Breast epithelium (tissue), 4 donors: Measurements from ENCODE around the gene DACH1. TPM values are rescaled to one million over a fixed set of nuclear protein-coding genes. Genes with fewer than 3 reads are reported as not detected.

Experiments
- DNase-seq, 2 donors: peaks; one replicate each; pipeline ENCODE4 v3.0.0-alpha.2; 2019; ENCODE audit warnings: low spot score in 2 of 2
- H3K27ac ChIP-seq, 2 donors: fragments of 200-600 bp; sonication (generic) in 1 of 2; one replicate each; pipeline ENCODE4 v1.5.1; 2016 to 2019; ENCODE audit warnings: mild to moderate bottlenecking in 1 of 2
- H3K27me3 ChIP-seq, 2 donors: fragments of 200-600 bp; sonication (generic) in 1 of 2; one replicate each; pipeline versions ENCODE4 v1.5.1 to v1.6.0; 2017 to 2019; ENCODE audit warnings: control low read depth in 1 of 2, mild to moderate bottlenecking in 1 of 2
- H3K36me3 ChIP-seq: fragments of 200-600 bp; one replicate; pipeline ENCODE4 v1.5.1; 2019
- H3K4me1 ChIP-seq, 2 donors: fragments of 200-600 bp; sonication (generic); one replicate each; pipeline ENCODE4 v1.5.1; 2016 to 2019; ENCODE audit warnings: control low read depth in 1 of 2
- H3K4me3 ChIP-seq, 3 donors: fragments of 200-600 bp; sonication (generic); 1 replicate in 2 of 3; 2 replicates in 1 of 3; pipeline ENCODE4 v1.5.1; 2016 to 2019; ENCODE audit warnings: mild to moderate bottlenecking in 3 of 3, moderate library complexity in 2 of 3
- H3K9me3 ChIP-seq, 2 donors: fragments of 200-600 bp; sonication (generic) in 1 of 2; one replicate each; pipeline ENCODE4 v1.5.1; 2016 to 2019; ENCODE audit warnings: control low read depth in 1 of 2
- POLR2A ChIP-seq: fragments of 450-650 bp; IDR thresholded peaks from one replicate; pipeline ENCODE4 v1.6.1; 2016; ENCODE audit warnings: antibody characterized with exemption, mild to moderate bottlenecking, moderate library complexity
- POLR2AphosphoS5 ChIP-seq, 3 donors: sonication (generic); formaldehyde crosslinking; IDR thresholded peaks; one replicate each; pipeline ENCODE4 v1.6.1; 2017; ENCODE audit warnings: antibody characterized with exemption in 3 of 3
- intact Hi-C: fragments of 100-400 bp; cut with DNase I; formaldehyde crosslinking; loops from one replicate; pipeline ENCODE4 v1.15.1; 2023; ENCODE audit warnings: low total_unique reads
- total RNA-seq, 3 donors: library from RNA; depleted of rRNA; stranded (reverse); fragments of >200 nt; gene quantifications; one replicate each; pipeline ENCODE4 v1.1.0, GENCODE V29; 2016
- TF ChIP-seq, protein P1 (sequence below), 3 donors: fragments of 450-650 bp; IDR thresholded peaks; one replicate each; pipeline ENCODE4 v1.5.1; 2016 to 2017; ENCODE audit warnings: antibody characterized with exemption in 3 of 3, mild to moderate bottlenecking in 3 of 3, moderate library complexity in 3 of 3

DACH1 gene
- total RNA-seq, 3 donors from 2014 or later, result 2.2 to 13.9 (median 11.5) TPM

DNA sequence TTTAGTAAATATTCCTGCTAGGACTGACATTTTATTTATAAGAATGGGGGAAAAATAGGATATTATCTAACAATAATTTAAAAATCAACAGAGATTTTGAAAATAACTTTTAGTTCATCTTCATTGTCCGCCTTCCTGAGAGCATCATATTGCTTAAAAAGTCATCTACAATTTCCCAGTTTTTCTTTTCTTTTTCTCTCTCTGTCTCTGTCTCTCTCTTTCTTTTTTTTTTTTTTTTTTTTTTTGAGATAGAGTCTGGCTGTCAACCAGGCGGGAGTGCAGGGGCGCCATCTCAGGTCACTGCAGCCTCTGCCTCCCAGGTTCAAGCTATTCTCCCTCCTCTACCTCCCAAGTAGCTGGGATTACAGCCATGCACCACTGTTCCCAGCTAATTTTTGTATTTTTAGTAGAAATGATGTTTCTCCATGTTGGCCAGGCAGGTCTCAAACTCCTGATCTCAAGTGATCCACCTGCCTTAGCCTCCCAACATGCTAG lies 276.3 kb downstream of the DACH1 start:
- Histone ChIP-seq H3K9me3 (no peaks in the 10 kb centered on the region), H3K4me1 (no peaks in the 10 kb centered on the region), H3K27ac (no peak overlapping the region), H3K36me3 (no peaks in the 10 kb centered on the region), H3K4me3 (no peak overlapping the region), H3K27me3 (no peaks in the 10 kb centered on the region)
- DNase-seq, result no peak
- intact Hi-C loops, result no loop called here
- TF ChIP-seq, protein P1, sequence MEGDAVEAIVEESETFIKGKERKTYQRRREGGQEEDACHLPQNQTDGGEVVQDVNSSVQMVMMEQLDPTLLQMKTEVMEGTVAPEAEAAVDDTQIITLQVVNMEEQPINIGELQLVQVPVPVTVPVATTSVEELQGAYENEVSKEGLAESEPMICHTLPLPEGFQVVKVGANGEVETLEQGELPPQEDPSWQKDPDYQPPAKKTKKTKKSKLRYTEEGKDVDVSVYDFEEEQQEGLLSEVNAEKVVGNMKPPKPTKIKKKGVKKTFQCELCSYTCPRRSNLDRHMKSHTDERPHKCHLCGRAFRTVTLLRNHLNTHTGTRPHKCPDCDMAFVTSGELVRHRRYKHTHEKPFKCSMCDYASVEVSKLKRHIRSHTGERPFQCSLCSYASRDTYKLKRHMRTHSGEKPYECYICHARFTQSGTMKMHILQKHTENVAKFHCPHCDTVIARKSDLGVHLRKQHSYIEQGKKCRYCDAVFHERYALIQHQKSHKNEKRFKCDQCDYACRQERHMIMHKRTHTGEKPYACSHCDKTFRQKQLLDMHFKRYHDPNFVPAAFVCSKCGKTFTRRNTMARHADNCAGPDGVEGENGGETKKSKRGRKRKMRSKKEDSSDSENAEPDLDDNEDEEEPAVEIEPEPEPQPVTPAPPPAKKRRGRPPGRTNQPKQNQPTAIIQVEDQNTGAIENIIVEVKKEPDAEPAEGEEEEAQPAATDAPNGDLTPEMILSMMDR (IDR thresholded peaks at IDR 0.05), result no peak
- TF ChIP-seq POLR2AphosphoS5 (IDR thresholded peaks at IDR 0.05) (no peak), POLR2A (no peak)

DNA sequence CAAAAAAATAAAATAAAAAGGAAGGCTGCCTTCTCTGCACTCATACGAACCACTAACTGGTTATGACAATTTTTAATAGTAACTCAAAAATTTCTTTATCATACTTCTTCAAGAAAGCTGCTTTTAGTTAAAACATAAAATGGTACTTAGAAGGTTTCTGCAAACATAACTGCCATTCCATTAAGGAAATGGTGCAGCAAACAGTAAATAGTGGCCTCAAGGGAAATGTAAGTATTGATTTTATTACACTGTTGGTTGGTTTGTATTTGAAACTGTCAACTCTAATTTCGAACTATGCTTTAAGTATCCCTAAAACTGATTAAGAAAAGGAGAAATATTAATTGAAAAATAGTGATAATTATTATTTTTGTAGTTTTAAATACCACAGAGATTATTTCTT lies 278.0 kb downstream of the DACH1 start:
- no peaks in the 10 kb centered on the region for H3K4me1 ChIP-seq
- TF ChIP-seq POLR2AphosphoS5 (IDR thresholded peaks at IDR 0.05) (no peak), POLR2A (no peak)
- TF ChIP-seq, protein P1 (IDR thresholded peaks at IDR 0.05), result no peak
- no peak overlapping the region for H3K27ac ChIP-seq
- no peaks in the 10 kb centered on the region for H3K27me3 ChIP-seq
- H3K9me3 ChIP-seq, result no peaks in the 10 kb centered on the region
- no peak overlapping the region for H3K4me3 ChIP-seq
- intact Hi-C loops, result loop anchor here (10.0 kb wide), 1 partner anchor 666 kb away; no protein-coding TSS in a partner anchor
- DNase-seq, result no peak
- H3K36me3 ChIP-seq, result no peaks in the 10 kb centered on the region

DNA sequence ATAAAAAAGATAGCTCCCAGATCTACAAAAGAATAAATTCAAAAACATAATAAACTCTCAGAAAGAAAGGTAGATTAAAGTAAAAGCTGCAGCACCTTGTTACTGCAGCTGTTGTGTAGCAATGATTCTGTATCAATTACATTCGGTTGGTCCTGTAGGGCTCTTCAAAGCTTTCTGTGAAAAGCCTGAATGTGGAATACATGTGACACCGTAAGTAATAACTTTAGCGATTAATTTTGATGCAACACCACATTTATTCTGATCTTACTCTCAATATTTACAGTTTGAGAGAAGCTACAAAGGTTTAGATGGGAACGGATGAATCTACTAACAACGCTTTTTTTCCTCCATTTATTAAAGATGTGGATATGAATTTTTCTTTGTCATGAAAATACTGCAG lies 279.2 kb downstream of the DACH1 start:
- Histone ChIP-seq H3K4me1 (no peaks in the 10 kb centered on the region), H3K36me3 (no peaks in the 10 kb centered on the region), H3K4me3 (no peak overlapping the region), H3K27me3 (no peaks in the 10 kb centered on the region), H3K9me3 (no peaks in the 10 kb centered on the region), H3K27ac (no peak overlapping the region)
- TF ChIP-seq, protein P1 (IDR thresholded peaks at IDR 0.05), result no peak
- TF ChIP-seq POLR2A (no peak), POLR2AphosphoS5 (IDR thresholded peaks at IDR 0.05) (no peak)
- intact Hi-C loops, result loop anchor here (10.0 kb wide), 1 partner anchor 667 kb away; no protein-coding TSS in a partner anchor
- DNase-seq, result no peak

DNA sequence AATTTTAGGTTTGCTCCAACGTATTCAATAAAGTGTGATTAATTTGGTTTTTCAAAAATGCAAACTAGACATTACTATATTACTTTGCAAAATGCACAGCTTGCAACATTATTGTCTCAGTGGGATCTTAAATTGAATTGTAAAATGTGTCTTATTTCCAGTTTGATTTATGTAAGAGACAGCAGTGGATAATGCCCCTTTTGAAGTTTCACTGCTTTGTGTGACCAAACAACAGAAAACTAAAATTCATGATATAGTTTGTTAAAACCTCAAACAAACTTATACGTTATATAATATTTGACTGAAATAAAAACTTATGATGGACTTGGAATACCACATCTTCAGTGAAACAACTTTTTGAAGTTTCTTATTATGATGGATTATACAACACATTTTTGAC lies 279.8 kb downstream of the DACH1 start:
- Histone ChIP-seq H3K27ac (no peak overlapping the region), H3K27me3 (no peaks in the 10 kb centered on the region), H3K36me3 (no peaks in the 10 kb centered on the region), H3K4me1 (no peaks in the 10 kb centered on the region), H3K4me3 (no peak overlapping the region), H3K9me3 (no peaks in the 10 kb centered on the region)
- intact Hi-C loops, result loop anchor here (10.0 kb wide), 1 partner anchor 668 kb away; no protein-coding TSS in a partner anchor
- no peak for DNase-seq
- no peak for TF ChIP-seq POLR2AphosphoS5 (IDR thresholded peaks at IDR 0.05)
- no peak for TF ChIP-seq POLR2A
- TF ChIP-seq, protein P1 (IDR thresholded peaks at IDR 0.05), result no peak

DNA sequence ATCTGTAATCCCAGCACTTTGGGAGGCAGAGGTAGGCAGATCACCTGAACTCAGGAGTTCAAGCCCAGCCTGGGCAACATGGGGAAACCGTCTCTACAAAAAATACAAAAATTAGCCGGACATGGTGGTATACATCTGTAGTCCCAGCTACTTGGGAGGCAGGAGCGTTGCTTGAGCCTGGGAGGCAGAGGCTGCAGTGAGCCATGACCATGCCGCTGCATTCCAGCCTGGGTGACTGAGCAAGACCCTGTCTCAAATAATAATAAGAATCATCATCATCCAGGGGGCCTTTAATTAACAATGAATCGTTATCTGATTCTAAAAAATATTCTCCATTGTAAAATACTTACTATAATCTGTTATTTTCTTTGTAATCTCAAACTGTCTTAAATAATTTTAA lies 283.4 kb downstream of the DACH1 start:
- intact Hi-C loops, result loop anchor here (10.0 kb wide), 1 partner anchor 671 kb away; no protein-coding TSS in a partner anchor
- H3K9me3 ChIP-seq, result no peaks in the 10 kb centered on the region
- no peaks in the 10 kb centered on the region for H3K4me1 ChIP-seq
- H3K4me3 ChIP-seq, result no peak overlapping the region
- H3K27ac ChIP-seq, result no peak overlapping the region
- TF ChIP-seq POLR2A (no peak), POLR2AphosphoS5 (IDR thresholded peaks at IDR 0.05) (no peak)
- TF ChIP-seq, protein P1 (IDR thresholded peaks at IDR 0.05), result no peak
- DNase-seq, result no peak
- no peaks in the 10 kb centered on the region for H3K36me3 ChIP-seq
- H3K27me3 ChIP-seq, result no peaks in the 10 kb centered on the region
